Thyroid gland (tissue), 4 donors: ENCODE data around the gene KYAT1. TPM values are rescaled to one million over a fixed set of nuclear protein-coding genes. Genes with fewer than 3 reads are reported as not detected.

Experiments used
- DNase-seq, 2 donors: peaks; one replicate each; pipeline ENCODE4 v3.0.0-alpha.2; 2019
- H3K27ac ChIP-seq, 3 donors: fragments of 200-600 bp; sonication (generic); 1 replicate in 2 of 3; 2 replicates in 1 of 3; pipeline ENCODE4 v1.5.1; 2016 to 2019; ENCODE audit warnings: mild to moderate bottlenecking in 1 of 3, moderate library complexity in 1 of 3
- H3K27me3 ChIP-seq: fragments of 200-600 bp; sonication (generic); one replicate; pipeline ENCODE4 v1.5.1; 2019
- H3K36me3 ChIP-seq, 2 donors: fragments of 200-600 bp; sonication (generic); one replicate each; pipeline ENCODE4 v1.5.1; 2016 to 2019
- H3K4me1 ChIP-seq, 2 donors: fragments of 200-600 bp; sonication (generic); one replicate each; pipeline ENCODE4 v1.5.1; 2017 to 2019
- H3K4me3 ChIP-seq, 3 donors: fragments of 200-600 bp; sonication (generic); replicated peaks in 1 of 3; 1 replicate in 2 of 3; 2 replicates in 1 of 3; pipeline ENCODE4 v1.5.1; 2016; ENCODE audit warnings: mild to moderate bottlenecking in 1 of 3
- H3K9me3 ChIP-seq: fragments of 200-600 bp; sonication (generic); one replicate; pipeline ENCODE4 v1.5.1; 2017
- CTCF ChIP-seq, 6 experiments: fragments of 200-600 bp in 3 of 6; fragments of 450-650 bp in 3 of 6; sonication (generic) in 3 of 6; IDR thresholded peaks; one replicate each; pipeline ENCODE4 v1.5.1; 2016 to 2019; ENCODE audit warnings: antibody characterized with exemption in 6 of 6, mild to moderate bottlenecking in 2 of 6, inconsistent platforms in 1 of 6, moderate library complexity in 1 of 6
- POLR2A ChIP-seq, 2 donors: fragments of 450-650 bp; IDR thresholded peaks; one replicate each; pipeline ENCODE4 v1.6.1; 2017; ENCODE audit warnings: antibody characterized with exemption in 2 of 2, mild to moderate bottlenecking in 2 of 2, moderate library complexity in 1 of 2
- WGBS, 2 donors: methylation state at CpG; one replicate each; pipeline ENCODE4 v1.1.5; 2017; 5-methylcytosine and 5-hydroxymethylcytosine counted together
- intact Hi-C: fragments of 100-400 bp; cut with DNase I; formaldehyde crosslinking; loops from one replicate; pipeline ENCODE4 v1.15.1; 2023
- total RNA-seq, 4 donors: library from RNA; depleted of rRNA; stranded (reverse); fragments of >200 nt; gene quantifications; one replicate each; pipeline ENCODE4 v1.2.3, GENCODE V29; 2016

KYAT1 gene
- total RNA-seq, 4 donors from 2014 or later: 5.8 to 12.6 (median 12.3) TPM

GRCh38 chr9:128918921-128919320 is 37.2 kb upstream of the KYAT1 start:
- 60 to 75% methylated on average over 1 to 2 of the region's 2 CpGs for WGBS, 2 donors
- intact Hi-C loops: no loop called here
- H3K36me3 ChIP-seq: peaks cover 0 to 2% of the 10 kb centered on the region in 2 donors
- H3K27me3 ChIP-seq: no peaks in the 10 kb centered on the region
- H3K27ac ChIP-seq: peak overlapping the region; percentile 80 to 100 (median 92)
- no peaks in the 10 kb centered on the region for H3K9me3 ChIP-seq
- H3K4me1 ChIP-seq: peaks cover 64 to 91% of the 10 kb centered on the region in 2 donors
- H3K4me3 ChIP-seq: no peak overlapping the region
- DNase-seq: no peak
- TF ChIP-seq CTCF (IDR thresholded peaks at IDR 0.05) (no peak), POLR2A (IDR thresholded peaks at IDR 0.05) (no peak)

GRCh38 chr9:128917151-128917849 is 35.5 kb upstream of the KYAT1 start:
- Histone ChIP-seq H3K27me3 (no peaks in the 10 kb centered on the region), H3K4me1 (peaks cover 73 to 97% of the 10 kb centered on the region in 2 donors), H3K27ac (peak overlapping the region; percentile 92 to 100 (median 96)), H3K36me3 (peaks cover 0 to 2% of the 10 kb centered on the region in 2 donors), H3K9me3 (no peaks in the 10 kb centered on the region), H3K4me3 (no peak overlapping the region)
- intact Hi-C loops: no loop called here
- DNase-seq: peak; percentile 94 to 97
- TF ChIP-seq POLR2A (IDR thresholded peaks at IDR 0.05) (peak in 1 of 2 donors; percentile 78), CTCF (IDR thresholded peaks at IDR 0.05) (no peak)
- WGBS, 2 donors: 39 to 41% methylated on average over 26 of the region's 26 CpGs

- Histone ChIP-seq H3K4me3 (no peak overlapping the region), H3K9me3 (no peaks in the 10 kb centered on the region), H3K36me3 (peaks cover 0 to 2% of the 10 kb centered on the region in 2 donors), H3K4me1 (peaks cover 73 to 97% of the 10 kb centered on the region in 2 donors), H3K27ac (peak overlapping the region; percentile 92 to 100 (median 96)), H3K27me3 (no peaks in the 10 kb centered on the region)
- TF ChIP-seq CTCF (IDR thresholded peaks at IDR 0.05): no peak
- TF ChIP-seq POLR2A (IDR thresholded peaks at IDR 0.05): no peak
- DNase-seq: no peak
- 82 to 83% methylated on average over 11 of the region's 11 CpGs for whole genome bisulfite sequencing, 2 donors
- intact Hi-C loops: no loop called here
Measured at GRCh38 chr9:128916745-128917144, 35.0 kb upstream of the KYAT1 start.

GRCh38 chr9:128916204-128916603 is 34.5 kb upstream of the KYAT1 start:
- Histone ChIP-seq H3K27me3 (no peaks in the 10 kb centered on the region), H3K4me3 (peak overlapping the region in 1 of 3 donors; percentile 7), H3K4me1 (peaks cover 70 to 97% of the 10 kb centered on the region in 2 donors), H3K27ac (peak overlapping the region; percentile 92 to 100 (median 96)), H3K36me3 (peaks cover 0 to 2% of the 10 kb centered on the region in 2 donors), H3K9me3 (no peaks in the 10 kb centered on the region)
- WGBS, 2 donors: 34 to 68% methylated on average over 3 to 15 of the region's 18 CpGs
- DNase-seq: peak; percentile 85 to 91
- intact Hi-C loops: no loop called here
- TF ChIP-seq CTCF (IDR thresholded peaks at IDR 0.05): no peak
- peak; percentile 22 to 63 for TF ChIP-seq POLR2A (IDR thresholded peaks at IDR 0.05)
